ENCODE data around the gene DENND11. TPM values are rescaled to one million over a fixed set of nuclear protein-coding genes. Genes with fewer than 3 reads are reported as not detected.

DENND11 gene
- total and polyA plus RNA-seq, 2 of the 4 experiments (the other 2 are of a cell fraction), result 2.9 to 5.0 TPM

DNA sequence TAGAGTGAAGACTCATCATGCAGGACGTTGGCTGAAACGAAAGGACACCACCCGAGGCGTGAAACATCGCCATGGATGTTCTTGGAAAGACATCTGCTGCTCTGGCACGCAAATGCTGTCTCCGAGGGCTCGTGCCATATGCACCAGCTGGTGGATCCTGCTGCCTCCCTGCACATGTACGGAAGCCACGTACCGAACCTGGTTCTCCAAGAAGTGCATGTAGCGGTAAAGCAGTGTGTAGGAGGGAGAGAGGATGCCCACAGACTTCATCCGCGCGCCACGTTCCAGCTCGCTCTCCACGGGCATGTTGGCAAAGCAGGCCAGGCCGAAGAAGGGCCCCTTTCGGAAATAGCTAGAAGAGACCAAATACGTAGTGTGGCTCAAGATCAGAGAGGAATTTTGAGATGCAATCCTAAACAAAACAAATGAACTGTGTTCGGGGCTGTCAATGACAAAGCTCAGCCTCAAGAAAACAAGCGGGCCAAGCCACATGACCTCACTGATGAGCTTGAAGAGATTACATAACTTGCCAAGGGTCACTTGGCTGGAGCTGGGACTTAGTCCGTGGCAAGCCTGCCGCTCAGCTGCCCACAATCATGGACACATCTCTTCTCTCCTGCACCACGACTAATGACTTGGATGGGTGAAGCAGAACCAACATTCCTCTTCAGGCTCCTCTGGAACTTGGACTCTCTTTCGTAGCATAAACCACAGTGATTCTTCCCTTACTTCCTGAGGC is 16.5 kb downstream of the DENND11 start:
- CTCF ChIA-PET, result no interaction called here
- H3K18ac ChIP-seq (ENCODE audit: low read depth, low read length), result no peak overlapping the region
- DNase-seq (no peak), ATAC-seq (ENCODE audit: low read depth) (no peak)
- no peak overlapping the region for H4K91ac ChIP-seq (ENCODE audit: insufficient read depth, low read depth, low read length)
- 0 out of 2 replicates have a peak, but pooled peaks cover 3% of the 10 kb centered on the region for H3K9me1 ChIP-seq (ENCODE audit: insufficient read depth, low read length)
- no peak overlapping the region for H4K5ac ChIP-seq (ENCODE audit: low read depth, low read length)
- H3K36me3 ChIP-seq (ENCODE audit: control insufficient read depth, insufficient read depth, low read length), result peaks cover 8% of the 10 kb centered on the region
- no TSS peak for BruUV-seq (replicated peaks)
- no peak overlapping the region for H2BK20ac ChIP-seq (ENCODE audit: low read depth, low read length)
- no peak overlapping the region for H2BK5ac ChIP-seq (ENCODE audit: low read depth, low read length, poor library complexity, severe bottlenecking)
- no peak overlapping the region for H3K14ac ChIP-seq (replicated peaks; ENCODE audit: low read depth, low read length)
- 0 out of 4 replicates have a peak, but pooled peaks cover 3 to 4% of the 10 kb centered on the region in 2 experiments for H3K79me1 ChIP-seq (ENCODE audit: low read depth in 1 of 2, low read length in 2 of 2)
- dilution Hi-C loops (cut with HindIII; ENCODE audit: low sequenced_read_pairs, unreplicated experiment) (no loop called here), in situ Hi-C loops (cut with MboI; ENCODE audit: low sequenced_read_pairs) (no loop called here), intact Hi-C loops (cut with micrococcal nuclease) (no loop called here)
- H4K8ac ChIP-seq (ENCODE audit: low read depth in 2 of 2, low read length in 2 of 2), result no peak overlapping the region
- no peaks in the 10 kb centered on the region for H4K20me1 ChIP-seq (ENCODE audit: insufficient read depth, low read length)
- H3K27ac ChIP-seq (ENCODE audit: insufficient read depth, low read length), result no peak overlapping the region
- H2BK15ac ChIP-seq (ENCODE audit: low read depth, low read length), result no peak overlapping the region
- no peaks in the 10 kb centered on the region for H3K27me3 ChIP-seq (ENCODE audit: control insufficient read depth, insufficient read depth, low read length)
- POLR2A ChIA-PET (ENCODE audit: unreplicated experiment), result no interaction called here
- no peaks in the 10 kb centered on the region for H3K9me3 ChIP-seq (ENCODE audit: control insufficient read depth, insufficient read depth, low read length)
- no peak overlapping the region for H3K9ac ChIP-seq (ENCODE audit: low read depth, low read length)
- H2AK9ac ChIP-seq (replicated peaks; ENCODE audit: low read depth, low read length, poor library complexity), result peak overlapping the region; percentile 15
- H3K4me1 ChIP-seq (ENCODE audit: control insufficient read depth, insufficient read depth, low read length), result no peaks in the 10 kb centered on the region
- no peak overlapping the region; the same call in 1 of the 2 replicates for H2AK5ac ChIP-seq (ENCODE audit: low read depth, low read length)
- no peak overlapping the region for H3K23ac ChIP-seq (ENCODE audit: low read depth, low read length)
- peak overlapping the region; percentile 26 for H2AFZ ChIP-seq (replicated peaks; ENCODE audit: low read length, poor library complexity)
- no peak overlapping the region for H2BK120ac ChIP-seq (ENCODE audit: low read depth, low read length)
- H3K4me2 ChIP-seq (ENCODE audit: low read depth, low read length), result no peak overlapping the region
- H3K4ac ChIP-seq (ENCODE audit: low read depth, low read length), result no peak overlapping the region
- no peak for TF ChIP-seq RCOR1 (IDR thresholded peaks at IDR 0.05; ENCODE audit: insufficient replicate concordance, low read length)
- no peak for TF ChIP-seq RAD21 (IDR thresholded peaks at IDR 0.05; ENCODE audit: low read length)
- no peak for TF ChIP-seq NFE2L2 (IDR thresholded peaks at IDR 0.05; ENCODE audit: low read depth, low read length)
- no peak for TF ChIP-seq MAZ (IDR thresholded peaks at IDR 0.05; ENCODE audit: borderline replicate concordance, low read depth, low read length)
- TF ChIP-seq, protein P1, sequence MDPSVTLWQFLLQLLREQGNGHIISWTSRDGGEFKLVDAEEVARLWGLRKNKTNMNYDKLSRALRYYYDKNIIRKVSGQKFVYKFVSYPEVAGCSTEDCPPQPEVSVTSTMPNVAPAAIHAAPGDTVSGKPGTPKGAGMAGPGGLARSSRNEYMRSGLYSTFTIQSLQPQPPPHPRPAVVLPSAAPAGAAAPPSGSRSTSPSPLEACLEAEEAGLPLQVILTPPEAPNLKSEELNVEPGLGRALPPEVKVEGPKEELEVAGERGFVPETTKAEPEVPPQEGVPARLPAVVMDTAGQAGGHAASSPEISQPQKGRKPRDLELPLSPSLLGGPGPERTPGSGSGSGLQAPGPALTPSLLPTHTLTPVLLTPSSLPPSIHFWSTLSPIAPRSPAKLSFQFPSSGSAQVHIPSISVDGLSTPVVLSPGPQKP (IDR thresholded peaks at IDR 0.05; ENCODE audit: borderline replicate concordance, low read depth, low read length), result no peak
- no peak for TF ChIP-seq FOS (IDR thresholded peaks at IDR 0.05; ENCODE audit: low read depth, low read length)
- TF ChIP-seq RFX5 (IDR thresholded peaks at IDR 0.05; ENCODE audit: low read depth, low read length), result no peak
- TF ChIP-seq, protein P2, sequence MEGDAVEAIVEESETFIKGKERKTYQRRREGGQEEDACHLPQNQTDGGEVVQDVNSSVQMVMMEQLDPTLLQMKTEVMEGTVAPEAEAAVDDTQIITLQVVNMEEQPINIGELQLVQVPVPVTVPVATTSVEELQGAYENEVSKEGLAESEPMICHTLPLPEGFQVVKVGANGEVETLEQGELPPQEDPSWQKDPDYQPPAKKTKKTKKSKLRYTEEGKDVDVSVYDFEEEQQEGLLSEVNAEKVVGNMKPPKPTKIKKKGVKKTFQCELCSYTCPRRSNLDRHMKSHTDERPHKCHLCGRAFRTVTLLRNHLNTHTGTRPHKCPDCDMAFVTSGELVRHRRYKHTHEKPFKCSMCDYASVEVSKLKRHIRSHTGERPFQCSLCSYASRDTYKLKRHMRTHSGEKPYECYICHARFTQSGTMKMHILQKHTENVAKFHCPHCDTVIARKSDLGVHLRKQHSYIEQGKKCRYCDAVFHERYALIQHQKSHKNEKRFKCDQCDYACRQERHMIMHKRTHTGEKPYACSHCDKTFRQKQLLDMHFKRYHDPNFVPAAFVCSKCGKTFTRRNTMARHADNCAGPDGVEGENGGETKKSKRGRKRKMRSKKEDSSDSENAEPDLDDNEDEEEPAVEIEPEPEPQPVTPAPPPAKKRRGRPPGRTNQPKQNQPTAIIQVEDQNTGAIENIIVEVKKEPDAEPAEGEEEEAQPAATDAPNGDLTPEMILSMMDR (conservative IDR thresholded peaks at IDR 0.05; ENCODE audit: low read depth, low read length), result no peak
- TF ChIP-seq MAFK (IDR thresholded peaks at IDR 0.05; ENCODE audit: low read depth, low read length), result no peak
- TF ChIP-seq CHD1 (IDR thresholded peaks at IDR 0.05; ENCODE audit: low read depth, low read length), result no peak
- TF ChIP-seq, protein P3, sequence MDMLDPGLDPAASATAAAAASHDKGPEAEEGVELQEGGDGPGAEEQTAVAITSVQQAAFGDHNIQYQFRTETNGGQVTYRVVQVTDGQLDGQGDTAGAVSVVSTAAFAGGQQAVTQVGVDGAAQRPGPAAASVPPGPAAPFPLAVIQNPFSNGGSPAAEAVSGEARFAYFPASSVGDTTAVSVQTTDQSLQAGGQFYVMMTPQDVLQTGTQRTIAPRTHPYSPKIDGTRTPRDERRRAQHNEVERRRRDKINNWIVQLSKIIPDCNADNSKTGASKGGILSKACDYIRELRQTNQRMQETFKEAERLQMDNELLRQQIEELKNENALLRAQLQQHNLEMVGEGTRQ (IDR thresholded peaks at IDR 0.05; ENCODE audit: low read depth, low read length), result no peak
- no peak for TF ChIP-seq MXI1 (IDR thresholded peaks at IDR 0.05; ENCODE audit: borderline replicate concordance, low read depth, low read length)
- 55% methylated on average over 5 of the region's 27 CpGs; no CpG with 5 or more reads in 1 of the 2 experiments for WGBS, 2 experiments (ENCODE audit: extremely low coverage in 2 of 2, insufficient read length in 1 of 2)
- no peak overlapping the region for H3K56ac ChIP-seq (ENCODE audit: extremely low read depth, insufficient read depth, low read length)
- no peak overlapping the region for H3K4me3 ChIP-seq (ENCODE audit: insufficient read depth, low read depth, low read length)

Measured in IMR-90 (cell line).